ACC112 (cell line): ENCODE measurements around the gene DHX8.
A peak's percentile ranks its signal among the peaks of the same experiment; 100 is the strongest.

ENCODE experiments used
- H2AFZ ChIP-seq: fragments of 200-600 bp; sonication (generic); one replicate; pipeline ENCODE4 v1.6.0; 2017; ENCODE audit warnings: antibody characterized with exemption, low read length; ENCODE audit not compliant: unreplicated experiment
- H3K27ac ChIP-seq: fragments of 200-600 bp; sonication (generic); 2 replicates; pipeline ENCODE4 v1.5.1; 2014; ENCODE audit warnings: low read depth, mild to moderate bottlenecking, antibody characterized with exemption, low read length, moderate library complexity
- H3K27me3 ChIP-seq: fragments of 200-600 bp; sonication (generic); 2 replicates; pipeline ENCODE4 v1.6.1; 2014; ENCODE audit warnings: mild to moderate bottlenecking, antibody characterized with exemption, low read length, moderate library complexity, mixed read lengths; ENCODE audit not compliant: insufficient read depth
- H3K36me3 ChIP-seq: fragments of 200-600 bp; sonication (generic); 2 replicates; pipeline ENCODE4 v1.6.1; 2016; ENCODE audit warnings: mild to moderate bottlenecking, antibody characterized with exemption, low read length, moderate library complexity, mixed read lengths; ENCODE audit not compliant: insufficient read depth
- H3K4me1 ChIP-seq: fragments of 200-600 bp; sonication (generic); one replicate; pipeline ENCODE4 v1.6.1; 2016; ENCODE audit warnings: low read length, mixed read lengths; ENCODE audit not compliant: insufficient read depth, unreplicated experiment, control insufficient read depth
- H3K4me3 ChIP-seq: fragments of 200-600 bp; sonication (generic); 2 replicates; pipeline ENCODE4 v1.5.1; 2014; ENCODE audit warnings: mild to moderate bottlenecking, low read depth, low read length
- H3K79me2 ChIP-seq: fragments of 200-600 bp; sonication (generic); one replicate; pipeline ENCODE4 v1.6.0; 2016; ENCODE audit warnings: low read length; ENCODE audit not compliant: control insufficient read depth, unreplicated experiment, insufficient read depth

DHX8 gene

GRCh38 chr17:43560461-43561427 is 77.0 kb downstream of the DHX8 start:
- no peak overlapping the region for H2AFZ ChIP-seq
- no peaks in the 10 kb centered on the region for H3K27me3 ChIP-seq
- H3K4me3 ChIP-seq = no peak overlapping the region
- H3K27ac ChIP-seq = no peak overlapping the region
- no peaks in the 10 kb centered on the region for H3K79me2 ChIP-seq
- peaks cover 8% of the 10 kb centered on the region for H3K4me1 ChIP-seq
- no peaks in the 10 kb centered on the region for H3K36me3 ChIP-seq

GRCh38 chr17:43562679-43563599 is 79.2 kb downstream of the DHX8 start:
- Histone ChIP-seq H3K4me1 (no peaks in the 10 kb centered on the region), H3K4me3 (no peak overlapping the region), H3K36me3 (no peaks in the 10 kb centered on the region), H3K27me3 (no peaks in the 10 kb centered on the region), H2AFZ (no peak overlapping the region), H3K27ac (no peak overlapping the region), H3K79me2 (no peaks in the 10 kb centered on the region)

GRCh38 chr17:43563600-43564594 is 80.1 kb downstream of the DHX8 start:
- H3K4me3 ChIP-seq = no peak overlapping the region
- no peaks in the 10 kb centered on the region for H3K4me1 ChIP-seq
- H2AFZ ChIP-seq = no peak overlapping the region
- no peaks in the 10 kb centered on the region for H3K79me2 ChIP-seq
- no peak overlapping the region for H3K27ac ChIP-seq
- H3K36me3 ChIP-seq = no peaks in the 10 kb centered on the region
- H3K27me3 ChIP-seq = no peaks in the 10 kb centered on the region

GRCh38 chr17:43568506-43569082 is 84.8 kb downstream of the DHX8 start:
- no peak overlapping the region for H3K4me3 ChIP-seq
- peaks cover 14% of the 10 kb centered on the region for H3K4me1 ChIP-seq
- no peaks in the 10 kb centered on the region for H3K27me3 ChIP-seq
- H3K79me2 ChIP-seq = no peaks in the 10 kb centered on the region
- H3K27ac ChIP-seq = no peak overlapping the region
- no peak overlapping the region for H2AFZ ChIP-seq
- no peaks in the 10 kb centered on the region for H3K36me3 ChIP-seq

- Histone ChIP-seq H3K79me2 (no peaks in the 10 kb centered on the region), H3K36me3 (no peaks in the 10 kb centered on the region)
Measured at GRCh38 chr17:43570518-43570928, 86.7 kb downstream of the DHX8 start.

GRCh38 chr17:43572368-43572980 is 88.7 kb downstream of the DHX8 start:
- no peak overlapping the region for H3K4me3 ChIP-seq
- peaks cover 19% of the 10 kb centered on the region for H3K4me1 ChIP-seq
- H3K27me3 ChIP-seq = no peaks in the 10 kb centered on the region
- no peak overlapping the region for H3K27ac ChIP-seq
- no peaks in the 10 kb centered on the region for H3K36me3 ChIP-seq
- no peak overlapping the region for H2AFZ ChIP-seq
- H3K79me2 ChIP-seq = no peaks in the 10 kb centered on the region

More at GRCh38 chr17:43570518-43570928, 86.7 kb downstream of the DHX8 start:
- no peak overlapping the region for H2AFZ ChIP-seq
- H3K27ac ChIP-seq = peak overlapping the region; percentile 51; the same call in 1 of the 2 replicates
- no peaks in the 10 kb centered on the region for H3K27me3 ChIP-seq
- H3K4me1 ChIP-seq = peaks cover 15% of the 10 kb centered on the region
- H3K4me3 ChIP-seq = no peak overlapping the region

GRCh38 chr17:43573579-43574321 is 90.0 kb downstream of the DHX8 start:
- no peak overlapping the region for H2AFZ ChIP-seq
- no peak overlapping the region for H3K27ac ChIP-seq
- H3K27me3 ChIP-seq = no peaks in the 10 kb centered on the region
- H3K4me3 ChIP-seq = no peak overlapping the region
- no peaks in the 10 kb centered on the region for H3K79me2 ChIP-seq
- peaks cover 28% of the 10 kb centered on the region for H3K4me1 ChIP-seq
- no peaks in the 10 kb centered on the region for H3K36me3 ChIP-seq

GRCh38 chr17:43574348-43574747 is 90.6 kb downstream of the DHX8 start:
- Histone ChIP-seq H3K27ac (no peak overlapping the region), H3K4me1 (peaks cover 34% of the 10 kb centered on the region), H3K79me2 (no peaks in the 10 kb centered on the region), H2AFZ (no peak overlapping the region), H3K4me3 (no peak overlapping the region), H3K36me3 (no peaks in the 10 kb centered on the region), H3K27me3 (no peaks in the 10 kb centered on the region)
